BLaER1 (cell line): Measurements from ENCODE around the gene KRT80.

Source experiments
- H3K27ac ChIP-seq: shearing (Covaris generic); formaldehyde crosslinking; 2 replicates; pipeline ENCODE4 v1.8.1; 2022
- H3K27me3 ChIP-seq: shearing (Covaris generic); formaldehyde crosslinking; 2 replicates; pipeline ENCODE4 v1.8.1; 2022
- H3K36me3 ChIP-seq: shearing (Covaris generic); formaldehyde crosslinking; 2 replicates; pipeline ENCODE4 v1.8.1; 2022
- H3K4me1 ChIP-seq: shearing (Covaris generic); formaldehyde crosslinking; 2 replicates; pipeline ENCODE4 v1.8.1; 2022
- H3K4me2 ChIP-seq: shearing (Covaris generic); formaldehyde crosslinking; 2 replicates; pipeline ENCODE4 v1.8.1; 2022
- H3K4me3 ChIP-seq: shearing (Covaris generic); formaldehyde crosslinking; 2 replicates; pipeline ENCODE4 v1.8.1; 2022
- H3K9ac ChIP-seq: shearing (Covaris generic); formaldehyde crosslinking; 2 replicates; pipeline ENCODE4 v1.8.1; 2022
- H3K9me3 ChIP-seq: shearing (Covaris generic); formaldehyde crosslinking; 2 replicates; pipeline ENCODE4 v1.8.1; 2022
- H4K20me1 ChIP-seq: shearing (Covaris generic); formaldehyde crosslinking; 2 replicates; pipeline ENCODE4 v1.8.1; 2022
- Cebpa-rat ChIP-seq: shearing (Covaris generic); IDR thresholded peaks from 2 replicates; pipeline ENCODE4 v1.8.1; 2022

Gene KRT80

GRCh38 chr12:52141306-52141705, 50.5 kb downstream of the KRT80 start:
- no peaks in the 10 kb centered on the region for H3K36me3 ChIP-seq
- H3K9ac ChIP-seq = no peak overlapping the region
- no peak overlapping the region for H3K4me3 ChIP-seq
- no peak overlapping the region for H3K4me2 ChIP-seq
- no peak overlapping the region for H3K27ac ChIP-seq
- no peaks in the 10 kb centered on the region for H3K27me3 ChIP-seq
- H4K20me1 ChIP-seq = no peaks in the 10 kb centered on the region
- peaks cover 29% of the 10 kb centered on the region for H3K4me1 ChIP-seq
- TF ChIP-seq Cebpa-rat = no peak
- H3K9me3 ChIP-seq = no peaks in the 10 kb centered on the region

GRCh38 chr12:52139579-52140062, 52.2 kb downstream of the KRT80 start:
- no peak for TF ChIP-seq Cebpa-rat

GRCh38 chr12:52139147-52139546, 52.7 kb downstream of the KRT80 start:
- no peak overlapping the region for H3K27ac ChIP-seq
- TF ChIP-seq Cebpa-rat = no peak
- H3K27me3 ChIP-seq = no peaks in the 10 kb centered on the region
- H4K20me1 ChIP-seq = no peaks in the 10 kb centered on the region
- no peaks in the 10 kb centered on the region for H3K36me3 ChIP-seq
- no peak overlapping the region for H3K4me3 ChIP-seq
- H3K9me3 ChIP-seq = no peaks in the 10 kb centered on the region
- H3K4me2 ChIP-seq = peak overlapping the region; percentile 40
- H3K4me1 ChIP-seq = peaks cover 29% of the 10 kb centered on the region
- H3K9ac ChIP-seq = no peak overlapping the region

More at GRCh38 chr12:52139579-52140062, 52.2 kb downstream of the KRT80 start:
- Histone ChIP-seq H3K9ac (no peak overlapping the region), H4K20me1 (no peaks in the 10 kb centered on the region), H3K9me3 (no peaks in the 10 kb centered on the region), H3K27me3 (no peaks in the 10 kb centered on the region), H3K4me1 (peaks cover 29% of the 10 kb centered on the region), H3K4me3 (no peak overlapping the region), H3K36me3 (no peaks in the 10 kb centered on the region), H3K27ac (no peak overlapping the region), H3K4me2 (peak overlapping the region; percentile 40; the same call in 1 of the 2 replicates)

- no peaks in the 10 kb centered on the region for H4K20me1 ChIP-seq
- H3K9me3 ChIP-seq = no peaks in the 10 kb centered on the region
- no peaks in the 10 kb centered on the region for H3K27me3 ChIP-seq
- H3K27ac ChIP-seq = no peak overlapping the region
- no peak overlapping the region for H3K9ac ChIP-seq
- peaks cover 29% of the 10 kb centered on the region for H3K4me1 ChIP-seq
- H3K4me3 ChIP-seq = no peak overlapping the region
- TF ChIP-seq Cebpa-rat = no peak
- H3K36me3 ChIP-seq = no peaks in the 10 kb centered on the region
- no peak overlapping the region for H3K4me2 ChIP-seq
These were observed 54.1 kb downstream of the KRT80 start for GRCh38 chr12:52137746-52138145.

- H4K20me1 ChIP-seq = no peaks in the 10 kb centered on the region
- no peaks in the 10 kb centered on the region for H3K9me3 ChIP-seq
- no peak overlapping the region for H3K4me2 ChIP-seq
- no peaks in the 10 kb centered on the region for H3K36me3 ChIP-seq
- no peak overlapping the region for H3K9ac ChIP-seq
- H3K27ac ChIP-seq = no peak overlapping the region
- no peak overlapping the region for H3K4me3 ChIP-seq
- TF ChIP-seq Cebpa-rat = no peak
- peaks cover 34% of the 10 kb centered on the region for H3K4me1 ChIP-seq
- no peaks in the 10 kb centered on the region for H3K27me3 ChIP-seq
These were observed 59.1 kb downstream of the KRT80 start for GRCh38 chr12:52132754-52133161.

- Histone ChIP-seq H3K27ac (peak overlapping the region; percentile 8; the same call in 1 of the 2 replicates), H3K4me1 (peaks cover 55% of the 10 kb centered on the region), H3K9ac (0 out of 2 replicates have a peak overlapping the region, but pooled peaks have one; percentile 2), H3K9me3 (no peaks in the 10 kb centered on the region), H3K36me3 (no peaks in the 10 kb centered on the region), H3K4me2 (peak overlapping the region; percentile 33), H3K4me3 (no peak overlapping the region), H3K27me3 (no peaks in the 10 kb centered on the region), H4K20me1 (no peaks in the 10 kb centered on the region)
- no peak for TF ChIP-seq Cebpa-rat
These were observed 61.1 kb downstream of the KRT80 start for GRCh38 chr12:52130711-52131110.

GRCh38 chr12:52127683-52128450, 63.9 kb downstream of the KRT80 start:
- Histone ChIP-seq H3K9ac (peak overlapping the region; percentile 34; the same call in 1 of the 2 replicates), H3K4me3 (no peak overlapping the region), H3K9me3 (no peaks in the 10 kb centered on the region), H3K27ac (peak overlapping the region; percentile 81), H4K20me1 (no peaks in the 10 kb centered on the region), H3K4me2 (peak overlapping the region; percentile 82), H3K4me1 (peaks cover 83% of the 10 kb centered on the region), H3K36me3 (no peaks in the 10 kb centered on the region), H3K27me3 (no peaks in the 10 kb centered on the region)
- no peak for TF ChIP-seq Cebpa-rat

GRCh38 chr12:52126605-52127578, 64.9 kb downstream of the KRT80 start:
- peak overlapping the region; percentile 82 for H3K4me2 ChIP-seq
- H4K20me1 ChIP-seq = no peaks in the 10 kb centered on the region
- no peak overlapping the region for H3K4me3 ChIP-seq
- no peaks in the 10 kb centered on the region for H3K9me3 ChIP-seq
- H3K27me3 ChIP-seq = no peaks in the 10 kb centered on the region
- H3K36me3 ChIP-seq = no peaks in the 10 kb centered on the region
- H3K27ac ChIP-seq = peak overlapping the region; percentile 81
- TF ChIP-seq Cebpa-rat = no peak
- peaks cover 93% of the 10 kb centered on the region for H3K4me1 ChIP-seq
- H3K9ac ChIP-seq = 0 out of 2 replicates have a peak overlapping the region, but pooled peaks have one; percentile 8

- no peaks in the 10 kb centered on the region for H4K20me1 ChIP-seq
- TF ChIP-seq Cebpa-rat = no peak
- H3K4me3 ChIP-seq = no peak overlapping the region
- no peaks in the 10 kb centered on the region for H3K27me3 ChIP-seq
- peaks cover 98% of the 10 kb centered on the region for H3K4me1 ChIP-seq
- no peak overlapping the region; the same call in 1 of the 2 replicates for H3K9ac ChIP-seq
- H3K4me2 ChIP-seq = peak overlapping the region; percentile 82
- H3K36me3 ChIP-seq = no peaks in the 10 kb centered on the region
- H3K27ac ChIP-seq = peak overlapping the region; percentile 81
- no peaks in the 10 kb centered on the region for H3K9me3 ChIP-seq
These were observed 65.7 kb downstream of the KRT80 start for GRCh38 chr12:52126050-52126604.
